GM18861 (cell line): ENCODE results near the gene GPR63.

ENCODE experiments used
- ATAC-seq: cut with Tn5 transposase; IDR thresholded peaks from one replicate; pipeline ENCODE4 v1.9.1; 2021; ENCODE audit not compliant: unreplicated experiment

The GPR63 gene

GRCh38 chr6:96821034-96821433 is 16.2 kb downstream of the GPR63 start:
- ATAC-seq, result no peak

- ATAC-seq, result no peak
Measured at GRCh38 chr6:96816301-96816817, 20.9 kb downstream of the GPR63 start.

GRCh38 chr6:96814625-96815024 is 22.7 kb downstream of the GPR63 start:
- no peak for ATAC-seq

GRCh38 chr6:96812077-96812703 is 25.1 kb downstream of the GPR63 start:
- ATAC-seq, result no peak

- ATAC-seq, result no peak
Measured at GRCh38 chr6:96811670-96812069, 25.6 kb downstream of the GPR63 start.

- ATAC-seq, result no peak
Measured at GRCh38 chr6:96811136-96811535, 26.1 kb downstream of the GPR63 start.

GRCh38 chr6:96809119-96809518 is 28.2 kb downstream of the GPR63 start:
- no peak for ATAC-seq

GRCh38 chr6:96803106-96803481 is 34.2 kb downstream of the GPR63 start:
- ATAC-seq, result no peak

- peak; percentile 58 for ATAC-seq
Measured at GRCh38 chr6:96795481-96795880, 41.8 kb downstream of the GPR63 start.

GRCh38 chr6:96794980-96795379 is 42.3 kb downstream of the GPR63 start:
- ATAC-seq, result no peak

- ATAC-seq, result no peak
Measured at GRCh38 chr6:96792561-96793190, 44.6 kb downstream of the GPR63 start.

GRCh38 chr6:96789871-96790270 is 47.4 kb downstream of the GPR63 start:
- no peak for ATAC-seq

GRCh38 chr6:96787846-96788580 is 49.3 kb downstream of the GPR63 start:
- ATAC-seq, result no peak

- no peak for ATAC-seq
Measured at GRCh38 chr6:96786336-96786735, 50.9 kb downstream of the GPR63 start.

- ATAC-seq, result no peak
Measured at GRCh38 chr6:96784650-96785049, 52.6 kb downstream of the GPR63 start.

GRCh38 chr6:96783307-96783706 is 54.0 kb downstream of the GPR63 start:
- ATAC-seq, result no peak

GRCh38 chr6:96781557-96781956 is 55.7 kb downstream of the GPR63 start:
- ATAC-seq, result no peak

GRCh38 chr6:96777113-96777512 is 60.2 kb downstream of the GPR63 start:
- no peak for ATAC-seq

GRCh38 chr6:96775727-96776400 is 61.4 kb downstream of the GPR63 start:
- ATAC-seq, result no peak

GRCh38 chr6:96766769-96767168 is 70.5 kb downstream of the GPR63 start:
- ATAC-seq, result no peak

GRCh38 chr6:96762599-96762998 is 74.7 kb downstream of the GPR63 start:
- ATAC-seq, result no peak

- ATAC-seq, result no peak
Measured at GRCh38 chr6:96761794-96762193, 75.5 kb downstream of the GPR63 start.
